ENCODE data around the gene BCL7C. TPM values are rescaled to one million over a fixed set of nuclear protein-coding genes. Genes with fewer than 3 reads are reported as not detected.
A peak's percentile ranks its signal among the peaks of the same experiment; 100 is the strongest.

BCL7C gene
- total RNA-seq, 1 experiment from 2014 or later, result 66.9 TPM

GRCh38 chr16:30882429-30883310 is 11.2 kb downstream of the BCL7C start:
- no peaks in the 10 kb centered on the region for H3K4me1 ChIP-seq (replicated peaks; ENCODE audit: insufficient read depth)
- no peaks in the 10 kb centered on the region for H3K9me3 ChIP-seq (ENCODE audit: insufficient read depth, low read depth)
- no peaks in the 10 kb centered on the region for H3K27me3 ChIP-seq (ENCODE audit: insufficient read depth, low read depth)
- no peak overlapping the region for H2AFZ ChIP-seq
- no TSS peak for BruUV-seq (replicated peaks)
- H3K27ac ChIP-seq, result no peak overlapping the region
- no peaks in the 10 kb centered on the region for H4K20me1 ChIP-seq (ENCODE audit: insufficient read depth)
- peaks cover 35% of the 10 kb centered on the region; the same call in 1 of the 2 replicates for H3F3A ChIP-seq (ENCODE audit: insufficient read depth, low read depth)
- no peak overlapping the region for H3K4me2 ChIP-seq
- CTCF ChIA-PET, result no interaction called here
- no peaks in the 10 kb centered on the region for H3K79me2 ChIP-seq (ENCODE audit: low read depth)
- TF ChIP-seq EZH2 (IDR thresholded peaks at IDR 0.05; ENCODE audit: low read depth), result no peak
- TF ChIP-seq CTCF (conservative IDR thresholded peaks at IDR 0.05), result no peak
- no peaks in the 10 kb centered on the region for H3K9me2 ChIP-seq (ENCODE audit: insufficient read depth)
- intact Hi-C loops (cut with micrococcal nuclease; ENCODE audit: unreplicated experiment), result no loop called here
- no peak for DNase-seq
- 0 out of 2 replicates have a peak, but pooled peaks cover 7% of the 10 kb centered on the region for H3K36me3 ChIP-seq (ENCODE audit: low read depth)
- H3K4me3 ChIP-seq, result no peak overlapping the region
- POLR2A ChIA-PET (ENCODE audit: unreplicated experiment), result interaction anchor here (0.7 kb wide), 1 partner anchor 380 kb away, joined by 5 read pairs; no protein-coding TSS in a partner anchor

- no peak overlapping the region; the same call in 1 of the 2 replicates for H3K4me3 ChIP-seq
- CTCF ChIA-PET, result no interaction called here
- H3K4me2 ChIP-seq, result peak overlapping the region; percentile 92
- no peaks in the 10 kb centered on the region for H4K20me1 ChIP-seq (ENCODE audit: insufficient read depth)
- H3K4me1 ChIP-seq (replicated peaks; ENCODE audit: insufficient read depth), result peaks cover 18% of the 10 kb centered on the region
- no peaks in the 10 kb centered on the region for H3K27me3 ChIP-seq (ENCODE audit: insufficient read depth, low read depth)
- intact Hi-C loops (cut with micrococcal nuclease; ENCODE audit: unreplicated experiment), result no loop called here
- H3K9me2 ChIP-seq (ENCODE audit: insufficient read depth), result no peaks in the 10 kb centered on the region
- H3K79me2 ChIP-seq (ENCODE audit: low read depth), result peaks cover 24% of the 10 kb centered on the region
- H3F3A ChIP-seq (ENCODE audit: insufficient read depth, low read depth), result peaks cover 29% of the 10 kb centered on the region
- no peaks in the 10 kb centered on the region for H3K9me3 ChIP-seq (ENCODE audit: insufficient read depth, low read depth)
- no peak overlapping the region for H2AFZ ChIP-seq
- no peak overlapping the region for H3K27ac ChIP-seq
- DNase-seq, result no peak
- no peaks in the 10 kb centered on the region for H3K36me3 ChIP-seq (ENCODE audit: low read depth)
- BruUV-seq (replicated peaks), result no TSS peak
- no peak for TF ChIP-seq EZH2 (IDR thresholded peaks at IDR 0.05; ENCODE audit: low read depth)
- POLR2A ChIA-PET (ENCODE audit: unreplicated experiment), result no interaction called here
Observed at GRCh38 chr16:30876867-30877266, 17.0 kb downstream of the BCL7C start.

- Histone ChIP-seq H3K9me3 (ENCODE audit: insufficient read depth, low read depth) (no peaks in the 10 kb centered on the region), H2AFZ (peak overlapping the region; percentile 98), H3F3A (ENCODE audit: insufficient read depth, low read depth) (peaks cover 27% of the 10 kb centered on the region), H3K4me3 (peak overlapping the region; percentile 97), H3K79me2 (ENCODE audit: low read depth) (peaks cover 24% of the 10 kb centered on the region), H3K36me3 (ENCODE audit: low read depth) (no peaks in the 10 kb centered on the region), H4K20me1 (ENCODE audit: insufficient read depth) (no peaks in the 10 kb centered on the region), H3K27me3 (ENCODE audit: insufficient read depth, low read depth) (no peaks in the 10 kb centered on the region), H3K9me2 (ENCODE audit: insufficient read depth) (no peaks in the 10 kb centered on the region), H3K4me2 (peak overlapping the region; percentile 92), H3K4me1 (replicated peaks; ENCODE audit: insufficient read depth) (peaks cover 18% of the 10 kb centered on the region), H3K27ac (peak overlapping the region; percentile 48; the same call in 1 of the 2 replicates)
- intact Hi-C loops (cut with micrococcal nuclease; ENCODE audit: unreplicated experiment), result loop anchor here (1.0 to 2.0 kb wide), 4 partner anchors 18 to 89 kb away; partner anchors contain the start of genes BCL7C, FBXL19 and ZNF629
- ChIA-PET CTCF (no interaction called here), POLR2A (ENCODE audit: unreplicated experiment) (no interaction called here)
- DNase-seq, result peak; percentile 29 to 35
- no peak for TF ChIP-seq EZH2 (IDR thresholded peaks at IDR 0.05; ENCODE audit: low read depth)
- no peak for TF ChIP-seq CTCF (conservative IDR thresholded peaks at IDR 0.05)
- no TSS peak for BruUV-seq (replicated peaks)
Observed at GRCh38 chr16:30875871-30876801, 17.7 kb downstream of the BCL7C start.

All from PC-9 (cell line).